Subcutaneous abdominal adipose tissue (tissue), 5 donors: ENCODE results near the gene STX2.
"Not testable (repeated sequence)": the region's sequence is repeated elsewhere in the genome, so short reads cannot be mapped to it uniquely, and the experiment has no call there.

Source experiments
- H3K27ac ChIP-seq: one replicate; pipeline ENCODE4 v1.7.0; 2013; ENCODE audit warnings: low read depth, mild to moderate bottlenecking, inconsistent platforms, low read length, moderate library complexity
- H3K27me3 ChIP-seq, 5 donors: one replicate each; pipeline ENCODE4 v1.7.0; 2013; ENCODE audit warnings: low read length in 5 of 5, inconsistent platforms in 1 of 5; ENCODE audit not compliant: control insufficient read depth in 5 of 5, insufficient read depth in 4 of 5
- H3K36me3 ChIP-seq, 5 donors: one replicate each; pipeline ENCODE4 v1.7.0; 2013; ENCODE audit warnings: low read length in 5 of 5; ENCODE audit not compliant: control insufficient read depth in 5 of 5, insufficient read depth in 5 of 5
- H3K4me1 ChIP-seq, 5 donors: one replicate each; pipeline ENCODE4 v1.7.0; 2013; ENCODE audit warnings: low read length in 5 of 5, mild to moderate bottlenecking in 3 of 5, moderate library complexity in 1 of 5; ENCODE audit not compliant: control insufficient read depth in 5 of 5, insufficient read depth in 5 of 5
- H3K4me3 ChIP-seq, 5 donors: one replicate each; pipeline ENCODE4 v1.7.0; 2013; ENCODE audit warnings: low read length in 5 of 5, low read depth in 1 of 5
- H3K9ac ChIP-seq, 5 donors: one replicate each; pipeline ENCODE4 v1.7.0; 2013; ENCODE audit warnings: low read length in 5 of 5, mild to moderate bottlenecking in 4 of 5, moderate library complexity in 3 of 5
- H3K9me3 ChIP-seq, 5 donors: one replicate each; pipeline ENCODE4 v1.7.0; 2013; ENCODE audit warnings: low read length in 5 of 5; ENCODE audit not compliant: control insufficient read depth in 5 of 5
- donor health status: healthy.
- donor health status: healthy.
- donor health status: healthy.
- donor health status: healthy.
- donor health status: healthy.

Gene STX2

DNA sequence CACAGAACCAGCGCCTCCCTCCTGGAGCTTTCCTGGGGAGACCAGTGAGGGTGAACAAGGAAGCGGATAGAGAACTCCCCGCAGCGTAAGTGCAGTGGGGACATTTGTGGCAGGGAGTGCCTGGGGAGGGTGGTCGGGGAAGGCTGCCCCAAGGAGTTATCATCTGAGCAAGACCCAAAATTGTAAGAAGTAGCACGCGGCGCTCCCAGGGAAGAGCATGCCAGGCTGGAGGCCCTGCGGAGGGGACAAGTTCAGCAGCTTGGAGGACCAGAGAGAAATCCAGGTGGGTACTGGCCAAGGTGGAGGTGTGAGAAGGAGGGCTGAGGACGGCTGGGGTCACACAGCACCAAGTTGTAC, 76.8 kb downstream of the STX2 start:
- Histone ChIP-seq H3K27ac (no peak overlapping the region), H3K9me3 (peaks cover 0 to 11% (median 0%) of the 10 kb centered on the region in 5 donors), H3K4me1 (no peaks in the 10 kb centered on the region), H3K4me3 (no peak overlapping the region), H3K9ac (no peak overlapping the region), H3K27me3 (peaks cover 0 to 21% (median 20%) of the 10 kb centered on the region in 5 donors), H3K36me3 (no peaks in the 10 kb centered on the region)

DNA sequence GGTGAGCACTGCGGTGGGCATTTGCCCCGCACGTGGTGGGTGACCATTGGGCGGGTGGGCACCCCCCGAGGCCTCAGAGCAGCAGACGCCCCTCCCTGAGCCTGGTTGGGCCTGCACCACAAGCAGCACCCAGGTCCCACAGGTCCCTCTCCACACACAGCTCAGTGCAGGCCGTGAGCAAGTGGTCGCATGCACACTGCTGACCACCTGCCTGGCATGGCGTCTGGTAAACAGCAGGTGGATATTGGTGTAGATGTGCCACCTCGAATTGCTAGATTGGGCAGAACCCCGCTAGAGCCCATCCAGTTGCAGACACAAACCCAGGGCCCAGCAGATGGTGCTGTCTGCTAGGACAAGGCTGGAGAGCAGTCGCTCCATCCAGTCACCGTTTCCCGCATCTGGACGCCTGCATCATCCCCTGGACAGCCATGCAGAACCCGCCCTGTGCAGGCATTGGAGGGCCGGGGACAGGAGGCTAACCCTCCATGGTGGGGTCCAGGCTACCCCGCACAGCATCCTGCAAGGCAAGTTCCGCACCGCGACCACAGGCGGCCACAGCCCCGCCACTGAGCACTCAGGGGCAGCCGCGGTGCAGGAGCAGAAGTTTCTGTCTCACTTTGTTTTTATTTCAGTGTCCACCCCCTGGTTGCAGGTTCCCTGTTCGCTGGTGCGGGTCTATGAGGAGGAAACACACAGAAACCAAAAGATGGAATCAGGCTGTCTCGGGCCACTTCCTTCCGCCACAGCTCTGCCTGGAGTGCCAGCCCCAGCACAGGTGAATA, 77.3 kb downstream of the STX2 start:
- Histone ChIP-seq H3K4me3 (no peak overlapping the region), H3K9ac (no peak overlapping the region), H3K27me3 (peaks cover 0 to 21% (median 20%) of the 10 kb centered on the region in 5 donors), H3K36me3 (no peaks in the 10 kb centered on the region), H3K27ac (no peak overlapping the region), H3K4me1 (no peaks in the 10 kb centered on the region), H3K9me3 (peaks cover 0 to 11% (median 0%) of the 10 kb centered on the region in 5 donors)

DNA sequence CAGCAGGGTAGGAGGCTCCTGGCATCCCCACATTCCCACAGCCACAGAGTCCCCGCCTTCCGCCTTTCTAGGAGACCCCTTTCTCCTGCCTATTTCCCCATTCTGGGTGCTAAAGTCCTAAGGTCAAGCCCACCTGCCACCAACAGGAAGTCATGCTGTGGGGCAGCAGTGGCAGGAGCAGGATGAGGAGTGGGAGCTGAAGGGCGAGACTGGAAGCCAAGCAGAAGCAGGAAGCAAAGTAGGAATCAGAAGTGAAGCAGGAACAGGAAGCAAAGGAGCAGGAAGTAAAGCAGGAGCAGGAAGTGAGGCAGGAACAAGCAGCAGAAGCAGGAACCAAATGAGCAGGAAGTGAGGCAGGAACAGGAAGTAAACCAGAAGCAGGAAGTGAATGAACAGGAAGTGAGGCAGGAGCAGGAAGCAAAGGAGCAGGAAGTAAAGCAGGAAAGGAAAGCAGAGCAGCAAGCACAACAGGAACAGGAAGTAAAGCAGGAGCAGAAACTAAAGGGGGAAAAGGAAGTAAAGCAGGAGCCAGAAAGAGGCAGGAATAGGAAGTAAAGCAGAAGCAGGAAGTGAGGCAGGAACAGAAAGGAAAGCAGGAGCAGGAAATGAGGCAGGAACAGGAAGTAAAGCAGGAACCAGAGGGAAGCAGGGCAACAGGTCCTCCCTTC, 84.7 kb downstream of the STX2 start:
- Histone ChIP-seq H3K27ac (no peak overlapping the region), H3K36me3 (no peaks in the 10 kb centered on the region), H3K27me3 (peaks cover 3 to 9% (median 4%) of the 10 kb centered on the region in 5 donors), H3K9ac (no peak overlapping the region), H3K4me3 (peak overlapping the region in 1 of 5 donors; percentile 11), H3K4me1 (no peaks in the 10 kb centered on the region), H3K9me3 (peaks cover 0 to 8% (median 6%) of the 10 kb centered on the region in 5 donors)

DNA sequence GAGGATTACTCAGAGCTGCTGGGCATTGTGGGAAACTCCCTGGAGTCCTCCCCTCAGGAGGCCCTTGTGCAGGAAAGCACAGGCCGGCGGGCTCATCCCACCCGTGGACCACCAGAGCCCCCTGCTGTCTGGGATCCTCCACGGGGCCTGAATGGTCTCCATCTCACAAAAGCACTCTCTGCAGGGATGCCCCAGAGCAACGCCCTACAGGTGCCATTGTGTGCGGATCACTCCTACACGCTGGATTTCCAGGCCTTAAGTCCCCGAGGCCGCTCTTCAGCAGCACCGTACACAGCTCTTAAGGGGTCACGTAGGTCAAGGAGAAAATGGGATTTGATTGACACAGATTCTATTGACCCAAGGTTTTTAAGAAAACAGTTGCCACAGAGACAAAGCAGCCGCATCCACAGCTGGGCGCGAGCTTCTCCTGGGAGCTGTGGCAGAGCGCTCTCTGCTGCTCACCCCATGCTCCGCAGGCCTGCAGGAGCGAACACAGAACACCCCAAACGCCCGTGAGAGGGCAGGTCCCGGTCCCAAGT, 86.3 kb downstream of the STX2 start:
- Histone ChIP-seq H3K4me3 (no peak overlapping the region), H3K36me3 (no peaks in the 10 kb centered on the region), H3K9ac (no peak overlapping the region), H3K27ac (no peak overlapping the region), H3K9me3 (peaks cover 0 to 8% (median 6%) of the 10 kb centered on the region in 5 donors), H3K4me1 (peaks cover 2 to 7% (median 4%) of the 10 kb centered on the region in 5 donors), H3K27me3 (peaks cover 3 to 9% (median 4%) of the 10 kb centered on the region in 5 donors)

DNA sequence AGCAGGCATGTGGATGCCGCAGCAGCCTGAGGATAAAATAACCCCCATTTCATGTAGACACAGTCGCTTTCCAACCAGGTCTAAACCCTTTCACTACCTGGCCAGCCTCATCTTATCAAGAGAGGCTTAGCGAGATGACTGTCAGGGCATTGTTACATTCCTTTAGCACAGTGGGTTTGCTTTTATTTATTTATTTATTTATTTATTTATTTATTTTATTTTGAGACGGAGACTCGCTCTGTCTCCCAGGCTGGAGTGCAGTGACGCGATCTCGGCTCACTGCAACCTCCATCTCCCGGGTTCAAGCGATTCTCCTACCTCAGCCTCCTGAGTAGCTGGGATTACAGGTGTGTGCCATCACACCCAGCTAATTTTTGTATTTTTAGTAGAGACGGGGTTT, 87.0 kb downstream of the STX2 start:
- H3K27me3 ChIP-seq, result not testable (repeated sequence)

DNA sequence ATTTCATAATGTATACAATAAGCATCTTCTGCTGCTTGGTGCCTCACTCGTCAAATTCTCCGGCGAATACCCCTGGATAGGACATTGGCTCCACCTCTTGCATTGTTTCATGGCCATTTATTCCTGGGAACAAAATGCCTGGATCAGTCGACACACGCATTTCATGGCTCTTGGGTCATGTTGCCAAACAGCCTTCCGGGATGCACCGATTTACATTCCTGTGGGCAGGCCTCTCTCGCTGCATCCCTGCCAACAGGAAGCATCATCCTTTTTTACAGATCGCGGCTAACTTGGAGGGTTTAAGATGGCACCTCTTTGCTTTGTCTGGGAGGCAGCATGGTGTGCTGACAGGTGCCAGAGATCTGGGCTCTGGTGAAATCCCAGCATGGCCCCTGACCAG, 90.3 kb downstream of the STX2 start:
- Histone ChIP-seq H3K4me1 (peaks cover 4 to 22% (median 17%) of the 10 kb centered on the region in 5 donors), H3K9ac (no peak overlapping the region), H3K4me3 (no peak overlapping the region), H3K27ac (no peak overlapping the region), H3K9me3 (peaks cover 0 to 2% (median 0%) of the 10 kb centered on the region in 5 donors), H3K36me3 (no peaks in the 10 kb centered on the region), H3K27me3 (peaks cover 3 to 6% (median 4%) of the 10 kb centered on the region in 5 donors)

More for the DNA sequence above, 87.0 kb downstream of the STX2 start:
- H3K4me3 ChIP-seq, H3K4me1 ChIP-seq, H3K27ac ChIP-seq, H3K36me3 ChIP-seq, H3K9me3 ChIP-seq, H3K9ac ChIP-seq: not testable (repeated sequence)

DNA sequence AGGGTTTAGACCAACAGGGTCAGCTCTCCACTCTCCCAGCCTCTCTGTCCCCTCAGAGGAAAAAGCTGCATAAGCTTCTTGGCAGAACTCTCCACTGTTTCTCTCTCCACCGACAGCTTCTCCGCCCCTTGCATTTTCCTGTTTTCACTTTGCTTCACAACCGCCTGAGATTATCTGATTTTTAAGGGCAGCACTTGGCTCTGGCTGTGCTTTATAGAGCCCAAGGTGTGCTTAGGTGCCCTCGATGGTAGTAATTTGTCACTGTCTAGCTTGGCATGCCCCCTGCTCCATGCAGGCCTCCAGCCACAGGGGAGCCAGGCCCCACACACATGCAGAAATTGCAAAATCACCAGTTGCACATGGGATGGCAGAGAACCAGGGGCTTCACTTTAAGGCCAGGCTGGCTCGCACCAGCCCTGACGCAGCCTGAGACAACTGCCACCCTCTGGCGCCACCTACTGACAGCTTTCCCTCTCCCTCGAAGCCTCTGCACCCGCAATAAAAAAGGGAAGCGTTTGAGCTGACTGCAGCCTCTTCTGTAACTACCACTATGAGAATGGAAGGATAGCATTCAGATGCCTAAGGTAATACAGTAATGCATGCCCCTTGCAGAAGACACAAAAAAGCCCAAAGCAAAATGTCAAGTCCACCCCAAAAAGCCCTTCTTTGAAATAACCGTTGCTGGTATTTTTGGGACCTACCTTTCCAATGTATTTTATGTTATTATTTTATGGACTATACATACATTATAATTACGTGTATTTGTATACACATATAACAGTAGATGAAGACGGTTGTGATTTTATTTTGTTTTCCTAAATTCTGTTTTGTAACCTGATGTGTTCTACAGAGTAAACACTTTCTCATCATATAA, 90.9 kb downstream of the STX2 start:
- Histone ChIP-seq H3K36me3 (no peaks in the 10 kb centered on the region), H3K27ac (no peak overlapping the region), H3K9me3 (peaks cover 0 to 4% (median 0%) of the 10 kb centered on the region in 5 donors), H3K9ac (peak overlapping the region in 1 of 5 donors; percentile 10), H3K4me1 (peaks cover 4 to 22% (median 17%) of the 10 kb centered on the region in 5 donors), H3K4me3 (peak overlapping the region in 4 of 5 donors; percentile 1 to 63 (median 45)), H3K27me3 (peaks cover 0 to 6% (median 4%) of the 10 kb centered on the region in 5 donors)

DNA sequence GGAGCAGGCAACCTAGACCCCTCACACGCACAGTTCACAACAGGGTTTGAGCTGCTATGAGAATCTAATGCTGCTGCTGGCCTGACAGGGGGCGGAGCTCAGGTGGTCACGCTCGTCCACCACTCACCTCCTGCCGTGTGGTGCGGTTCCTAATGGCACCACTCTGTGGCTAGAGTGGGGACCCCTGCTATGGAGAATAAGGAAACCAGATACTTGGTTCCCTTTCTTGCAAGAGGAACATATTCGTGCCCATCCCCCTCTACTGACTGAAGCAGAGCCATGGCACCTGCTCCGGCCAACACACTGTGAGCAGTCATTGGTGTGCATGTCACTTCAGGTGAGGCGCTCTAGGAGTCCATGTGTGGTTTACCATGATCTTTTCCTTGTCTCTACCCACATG, 92.5 kb downstream of the STX2 start:
- Histone ChIP-seq H3K27me3 (no peaks in the 10 kb centered on the region), H3K4me3 (no peak overlapping the region), H3K36me3 (no peaks in the 10 kb centered on the region), H3K9me3 (peaks cover 0 to 4% (median 0%) of the 10 kb centered on the region in 5 donors), H3K27ac (no peak overlapping the region), H3K4me1 (peaks cover 4 to 22% (median 17%) of the 10 kb centered on the region in 5 donors), H3K9ac (no peak overlapping the region)

DNA sequence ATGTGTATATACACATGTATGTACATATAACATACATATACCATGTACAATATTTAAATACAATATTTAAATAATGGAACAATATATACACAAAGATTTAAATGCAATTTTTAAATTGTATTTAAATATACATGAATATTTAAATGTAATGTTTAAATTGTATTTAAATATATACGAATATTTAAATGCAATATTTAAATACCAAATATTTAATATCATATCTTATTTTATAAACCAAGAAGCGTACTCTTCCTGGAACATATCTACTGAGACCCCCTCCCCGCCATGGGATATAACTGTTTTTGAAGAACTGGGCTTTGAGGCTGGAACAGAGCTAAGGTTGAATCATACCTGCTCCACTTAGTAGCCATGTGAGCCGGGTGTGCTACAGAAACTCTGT, 93.1 kb downstream of the STX2 start:
- no peaks in the 10 kb centered on the region for H3K27me3 ChIP-seq
- peaks cover 4 to 22% (median 17%) of the 10 kb centered on the region in 5 donors for H3K4me1 ChIP-seq

More for the DNA sequence above, 93.1 kb downstream of the STX2 start:
- Histone ChIP-seq H3K4me3 (no peak overlapping the region), H3K9ac (no peak overlapping the region), H3K36me3 (no peaks in the 10 kb centered on the region), H3K27ac (no peak overlapping the region), H3K9me3 (peaks cover 0 to 4% (median 0%) of the 10 kb centered on the region in 5 donors)
